GM10266 (cell line): ENCODE measurements around the gene SAMD10.
"Not testable (repeated sequence)": the region's sequence is repeated elsewhere in the genome, so short reads cannot be mapped to it uniquely, and the experiment has no call there.

ENCODE experiments used
- DNase-seq: peaks from one replicate; pipeline ENCODE4 v3.0.0; 2012; ENCODE audit errors: extremely low spot score
- CTCF ChIP-seq: IDR thresholded peaks from 2 replicates; pipeline ENCODE4 v1.5.1; 2012; ENCODE audit warnings: mild to moderate bottlenecking, low read depth; ENCODE audit not compliant: control insufficient read depth, insufficient read depth; ENCODE audit errors: missing control alignments

SAMD10 gene

GRCh38 chr20:63974402-63975200 is 4.8 kb downstream of the SAMD10 start:
- no peak for DNase-seq

GRCh38 chr20:63973636-63974401 is 5.6 kb downstream of the SAMD10 start:
- DNase-seq, result peak; percentile 89
- peak; percentile 96 for TF ChIP-seq CTCF

More at GRCh38 chr20:63974402-63975200, 4.8 kb downstream of the SAMD10 start:
- no peak for TF ChIP-seq CTCF

GRCh38 chr20:63973160-63973479 is 6.3 kb downstream of the SAMD10 start:
- DNase-seq, result no peak
- no peak for TF ChIP-seq CTCF

GRCh38 chr20:63972312-63973159 is 6.9 kb downstream of the SAMD10 start:
- no peak for TF ChIP-seq CTCF
- DNase-seq, result no peak

- not testable (repeated sequence) for DNase-seq
Measured at GRCh38 chr20:63971960-63972311, 7.5 kb downstream of the SAMD10 start.

- TF ChIP-seq CTCF, result no peak
- DNase-seq, result no peak
Measured at GRCh38 chr20:63970714-63971431, 8.6 kb downstream of the SAMD10 start.

GRCh38 chr20:63969838-63970713 is 9.4 kb downstream of the SAMD10 start, which contains the start of gene ZNF512B:
Gene ZNF512B (minus strand): TSS chr20:63969930. CDS start chr20:63967950, 1,980 bp downstream.
- TF ChIP-seq CTCF, result no peak
- DNase-seq, result peak; percentile 94
